Right renal pelvis (tissue), 4 donors: ENCODE measurements around the gene PNMA6F. TPM values are rescaled to one million over a fixed set of nuclear protein-coding genes. Genes with fewer than 3 reads are reported as not detected.

Source experiments
- DNase-seq, 4 donors: peaks; one replicate each; pipeline ENCODE4 v3.0.0-alpha.2; 2013; ENCODE audit warnings: low read depth in 4 of 4, low spot score in 3 of 4, missing footprints in 1 of 4
- polyA plus RNA-seq, 4 donors: library from polyadenylated mRNA; unstranded; fragments of 120-200 nt; gene quantifications; one replicate each; pipeline ENCODE4 v1.2.1, GENCODE V29; 2013; ENCODE audit not compliant: insufficient read length in 4 of 4

The PNMA6F gene
- under 1 TPM; 0.06 to 0.22 (median 0.18) TPM for polyA plus RNA-seq

GRCh38 chrX:153321381-153322124 lies at the start of gene PNMA6F:
PNMA6F (minus strand) TSS chrX:153321767; CDS start chrX:153320674, 1,093 bp downstream.
- no peak for DNase-seq

DNA sequence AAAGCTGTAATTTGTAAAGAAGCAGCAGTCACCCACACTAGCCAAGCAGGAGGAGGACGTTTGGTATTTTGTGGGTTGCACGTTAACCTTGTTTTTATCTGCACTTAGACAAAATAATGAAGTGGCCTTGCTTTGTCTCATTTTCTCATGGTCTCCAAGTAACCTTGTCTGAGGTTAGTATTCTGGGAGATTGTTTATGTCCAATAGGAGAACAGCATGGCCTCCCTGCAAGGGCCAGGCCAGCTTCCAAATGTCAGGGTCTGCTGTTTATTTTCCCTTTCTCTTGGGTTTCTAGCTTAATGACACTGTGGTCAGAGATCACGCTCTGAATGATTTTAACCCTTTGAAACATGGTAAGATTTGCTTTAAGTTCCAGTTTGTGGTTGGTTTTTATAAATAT lies 49.7 kb upstream of the PNMA6F start:
- no peak for DNase-seq

- no peak for DNase-seq
Measured at GRCh38 chrX:153370293-153371055, 48.9 kb upstream of the PNMA6F start.

- DNase-seq: no peak
Measured at GRCh38 chrX:153366878-153367538, 45.4 kb upstream of the PNMA6F start.

GRCh38 chrX:153366119-153366518 lies 44.6 kb upstream of the PNMA6F start:
- no peak for DNase-seq

GRCh38 chrX:153365670-153366069 lies 44.1 kb upstream of the PNMA6F start:
- DNase-seq: no peak

DNA sequence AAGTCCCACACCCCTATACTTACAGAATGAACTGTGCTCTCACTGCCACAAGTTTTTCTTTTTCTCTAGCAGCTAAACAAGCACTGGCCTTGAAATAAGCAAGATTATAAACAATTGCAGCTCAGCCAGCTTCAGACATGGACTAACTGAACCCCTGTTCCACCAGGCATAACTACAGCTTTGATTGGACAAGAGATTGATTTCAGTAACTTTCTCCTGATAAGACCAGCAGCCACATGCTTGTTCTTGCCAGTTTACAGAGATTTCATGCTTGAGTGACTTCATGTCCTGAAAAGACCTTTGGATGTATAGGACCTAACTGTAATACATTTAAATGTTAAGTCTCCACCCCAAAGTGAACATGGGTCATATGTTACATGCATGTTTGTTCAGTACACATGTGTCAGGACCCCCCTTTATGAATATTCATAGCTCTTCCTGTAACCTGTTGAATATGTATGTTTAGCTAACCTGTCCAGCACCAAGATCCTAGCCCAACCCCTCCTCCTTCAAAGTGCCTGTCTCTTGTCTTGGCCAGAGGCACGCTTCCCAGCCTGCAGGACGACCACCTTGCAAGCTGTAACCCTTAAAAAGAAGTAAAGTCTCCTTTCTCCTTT lies 40.3 kb upstream of the PNMA6F start:
- DNase-seq: no peak

DNA sequence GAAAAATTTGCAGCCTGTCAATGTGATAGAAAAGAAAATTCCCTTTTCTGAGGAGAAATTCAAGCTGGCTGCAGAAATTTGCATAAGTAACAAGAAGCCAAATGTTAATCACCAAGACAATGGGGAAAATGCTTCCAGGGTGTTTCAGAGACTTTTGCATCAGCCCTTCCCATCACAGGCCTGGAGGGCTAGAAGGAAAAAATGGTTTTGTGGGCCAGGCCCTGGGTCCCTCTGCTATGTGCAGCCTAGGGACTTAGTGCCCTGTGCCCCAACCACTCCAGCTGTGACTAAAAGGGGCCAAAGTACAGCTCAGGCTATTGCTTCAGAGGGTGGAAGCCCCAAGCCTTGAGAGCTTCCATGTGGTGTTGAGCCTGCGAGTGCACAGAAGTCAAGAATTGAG lies 36.3 kb upstream of the PNMA6F start:
- no peak for DNase-seq

DNA sequence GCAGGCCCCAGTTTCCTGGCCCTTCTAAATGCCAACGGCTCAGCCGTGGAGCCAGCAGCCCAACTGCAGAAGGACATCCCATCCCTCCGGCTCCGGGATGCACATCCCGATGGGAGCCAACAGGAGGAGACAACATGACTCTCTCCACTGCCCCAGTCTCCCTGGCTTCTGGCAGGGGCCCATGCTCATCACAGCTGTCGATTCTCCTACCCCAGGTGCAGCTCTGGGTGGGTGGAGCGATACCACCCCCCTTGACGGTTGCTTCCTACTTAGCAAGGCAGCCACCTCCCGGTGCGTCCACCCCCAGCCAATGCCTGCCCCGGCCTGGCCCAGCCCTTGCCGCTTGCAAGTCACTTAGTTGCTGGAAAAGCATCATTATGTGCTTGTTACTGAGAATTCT lies 31.8 kb upstream of the PNMA6F start:
- DNase-seq: no peak

DNA sequence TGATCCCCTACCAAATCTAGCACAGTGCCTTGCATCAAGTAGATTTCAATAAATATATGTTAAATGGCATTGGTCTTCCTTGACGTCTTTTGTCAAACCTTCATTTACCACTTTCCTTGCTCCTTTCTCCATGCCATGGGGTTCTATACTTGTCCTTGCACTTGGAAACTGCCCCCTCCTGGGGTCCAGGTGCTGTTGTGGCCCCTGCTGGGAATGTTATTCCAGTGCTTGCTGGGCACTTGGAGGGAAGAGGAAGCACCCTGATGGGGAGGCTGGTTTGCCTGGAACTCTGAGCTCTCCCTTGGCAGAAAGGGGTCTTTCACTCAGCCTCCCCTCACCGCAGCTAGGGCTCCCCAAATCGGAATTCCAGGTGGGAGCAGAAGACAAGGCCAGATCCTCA lies 31.3 kb upstream of the PNMA6F start:
- DNase-seq: no peak

DNA sequence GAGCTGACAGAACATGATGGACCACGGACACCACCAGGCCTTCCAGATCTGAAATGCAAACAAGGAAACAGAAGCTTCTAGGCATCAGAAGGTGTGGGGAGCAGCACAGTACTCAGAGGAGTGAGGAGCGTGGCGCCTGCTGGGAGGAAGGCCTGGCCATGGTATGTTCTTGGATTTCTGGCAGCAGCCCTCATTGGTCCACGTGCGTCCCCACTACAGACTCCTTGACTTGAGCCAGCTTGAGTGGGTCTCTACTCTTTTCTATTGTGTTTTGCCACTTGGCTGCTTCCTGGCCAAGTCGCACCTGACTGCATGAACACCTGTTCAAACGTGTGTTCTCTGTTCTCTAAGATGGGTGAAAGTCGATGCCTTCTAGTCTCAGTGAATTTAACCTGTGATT lies 30.4 kb upstream of the PNMA6F start:
- DNase-seq: no peak

GRCh38 chrX:153349952-153350351 lies 28.4 kb upstream of the PNMA6F start:
- DNase-seq: no peak

GRCh38 chrX:153348421-153348820 lies 26.9 kb upstream of the PNMA6F start:
- no peak for DNase-seq

DNA sequence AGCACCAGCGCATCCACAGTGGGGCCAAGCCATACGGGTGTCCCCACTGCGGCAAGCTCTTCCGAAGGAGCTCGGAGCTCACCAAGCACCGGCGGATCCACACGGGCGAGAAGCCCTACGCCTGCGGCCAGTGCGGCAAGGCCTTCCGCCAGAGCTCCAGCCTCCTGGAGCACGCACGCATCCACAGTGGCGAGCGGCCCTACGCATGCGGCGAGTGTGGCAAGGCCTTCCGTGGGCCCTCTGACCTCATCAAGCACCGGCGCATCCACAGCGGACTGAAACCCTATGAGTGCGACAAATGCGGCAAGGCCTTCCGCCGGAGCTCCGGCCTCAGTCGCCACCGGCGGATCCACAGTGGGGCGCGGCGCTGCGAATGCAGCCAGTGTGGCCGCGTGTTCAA lies 26.0 kb upstream of the PNMA6F start:
- no peak for DNase-seq

- no peak for DNase-seq
Measured at GRCh38 chrX:153343674-153344073, 22.1 kb upstream of the PNMA6F start.

DNA sequence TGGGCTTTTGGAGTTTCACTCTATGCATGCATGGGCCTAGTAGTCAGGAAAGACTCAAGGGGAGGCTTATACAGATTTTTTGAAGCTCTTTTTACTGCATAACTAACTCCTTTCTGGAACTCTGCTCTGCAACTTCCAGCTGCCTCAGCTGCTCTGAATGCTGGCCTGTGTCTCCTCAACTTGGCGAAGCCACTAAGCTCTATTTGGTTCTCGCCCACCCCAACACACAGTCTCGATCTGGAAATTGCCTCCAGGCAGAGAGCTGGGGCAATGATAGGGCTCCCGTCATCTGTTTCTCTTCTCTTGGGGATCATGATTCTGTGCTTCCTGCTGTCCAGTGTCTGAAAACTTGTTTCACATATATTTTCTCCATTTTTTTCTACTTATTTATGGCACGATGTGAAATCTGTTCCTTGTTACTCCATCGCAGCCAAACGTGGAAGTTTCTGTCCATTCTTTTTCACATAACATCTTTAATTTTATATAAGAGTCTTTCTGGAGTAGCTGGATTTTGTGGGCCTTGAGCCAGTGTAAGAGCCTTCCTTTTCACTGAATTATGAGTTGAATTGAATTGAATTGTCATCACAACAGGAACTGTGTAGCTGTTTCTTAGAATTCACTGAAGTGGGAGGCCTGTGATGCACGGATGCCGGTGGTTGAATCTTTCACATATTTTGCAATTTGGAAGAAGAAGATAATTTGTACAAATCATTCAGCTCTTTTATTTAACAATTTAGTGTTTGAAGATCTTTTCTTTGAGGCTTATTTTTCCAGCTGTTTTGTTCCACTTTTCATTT lies 21.4 kb upstream of the PNMA6F start:
- no peak for DNase-seq

DNA sequence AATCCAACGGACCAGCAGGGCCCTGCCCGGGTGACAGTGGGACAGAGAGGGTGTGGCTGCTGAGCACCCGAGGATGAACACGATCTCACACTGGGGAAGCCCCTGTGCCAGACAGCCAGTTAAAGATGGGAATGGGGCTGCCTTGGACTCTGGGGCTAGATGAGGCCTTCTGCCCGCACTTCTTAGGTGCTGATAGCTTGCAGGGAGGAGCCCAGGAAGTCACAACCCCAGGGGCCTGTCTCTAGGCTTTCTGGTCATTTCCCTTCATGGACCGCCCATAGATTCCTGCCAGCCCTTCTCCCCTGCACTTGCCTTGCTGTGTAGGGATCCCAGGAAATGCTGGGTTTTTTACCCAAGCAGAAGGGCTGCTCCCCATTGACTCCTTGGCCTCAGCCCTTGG lies 18.5 kb upstream of the PNMA6F start:
- no peak for DNase-seq

- no peak for DNase-seq
Measured at GRCh38 chrX:153339662-153340061, 18.1 kb upstream of the PNMA6F start.

DNA sequence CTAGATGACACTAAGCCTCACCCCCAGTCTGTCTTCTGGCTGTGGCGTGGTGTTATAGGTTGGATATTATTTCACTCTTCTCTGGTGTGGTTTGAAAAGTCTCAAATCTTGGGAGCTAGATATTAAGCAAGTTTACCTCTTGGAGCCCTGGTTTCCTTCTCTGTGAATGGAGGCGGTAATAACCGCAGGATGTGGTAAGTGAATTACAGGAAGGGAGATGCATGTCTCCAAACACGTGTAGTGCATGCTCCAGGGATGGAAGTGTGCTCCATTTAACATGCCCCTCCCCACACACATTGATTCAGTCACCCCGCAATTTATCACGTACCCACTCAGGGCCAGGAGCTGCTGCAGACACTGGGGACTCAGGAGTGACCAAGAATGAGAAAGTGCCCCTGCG lies 17.3 kb upstream of the PNMA6F start:
- no peak for DNase-seq

DNA sequence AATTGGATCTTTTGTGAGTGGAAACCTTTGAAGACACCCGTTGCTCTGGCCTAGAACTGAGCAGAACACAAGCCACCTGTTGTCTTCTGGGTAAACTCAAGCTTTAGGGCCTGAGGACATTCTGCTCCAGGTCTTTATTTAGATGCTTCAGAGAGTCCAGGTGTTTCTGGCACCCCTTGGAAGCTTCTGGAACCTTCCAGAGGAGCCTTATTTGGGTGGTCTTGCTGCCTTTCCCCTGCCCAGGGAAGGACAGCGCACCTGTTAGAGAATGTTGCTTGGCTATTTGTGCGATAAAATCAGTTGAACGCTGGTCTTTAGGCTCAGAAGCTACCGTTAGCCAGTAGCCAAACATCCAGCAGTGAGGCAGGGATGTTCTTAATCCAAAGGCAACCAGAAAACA lies 15.4 kb upstream of the PNMA6F start:
- DNase-seq: no peak
